Measurements from ENCODE around the gene TRAPPC6A.

DNA sequence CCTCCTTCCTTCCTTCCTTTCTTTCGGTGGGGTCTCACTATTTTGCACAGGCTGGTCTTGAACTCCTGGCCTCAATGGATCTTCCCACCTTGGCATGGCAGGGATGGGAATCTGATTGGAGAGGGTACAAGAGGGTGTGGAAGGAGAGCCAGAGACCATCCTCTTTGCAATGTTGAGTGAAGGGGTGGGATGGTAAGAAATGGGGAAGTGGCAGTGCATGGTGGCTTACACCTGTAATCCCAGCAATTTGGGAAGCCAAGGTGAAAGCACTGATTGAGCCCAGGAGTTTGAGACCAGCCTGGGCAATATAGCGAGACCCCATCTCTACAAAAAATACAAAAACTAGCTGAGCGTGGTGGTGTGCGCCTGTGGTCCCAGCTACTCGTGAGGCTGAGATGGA is 6.1 kb upstream of the TRAPPC6A start:
- TF ChIP-seq CTCF (conservative IDR thresholded peaks at IDR 0.05 in 1 of 2, IDR thresholded peaks at IDR 0.05 in 1 of 2; ENCODE audit: extremely low read depth in 1 of 2, insufficient read depth in 1 of 2, low read depth in 1 of 2, low read length in 2 of 2) (no peak), EZH2 (IDR thresholded peaks at IDR 0.05; ENCODE audit: borderline replicate concordance, low read length) (no peak)
